GM15510 (cell line): ENCODE results near the gene ING4.

Source experiments
- POLR2A ChIP-seq: IDR thresholded peaks from 3 replicates; pipeline ENCODE4 v1.6.1; 2011; ENCODE audit warnings: borderline replicate concordance; ENCODE audit not compliant: insufficient read length; ENCODE audit errors: extremely low read depth

The ING4 gene

GRCh38 chr12:6607751-6608591 lies 54.9 kb downstream of the ING4 start:
- no peak for TF ChIP-seq POLR2A

- TF ChIP-seq POLR2A = no peak
These were observed 56.4 kb downstream of the ING4 start for GRCh38 chr12:6606331-6607131.

- TF ChIP-seq POLR2A = no peak
These were observed 57.2 kb downstream of the ING4 start for GRCh38 chr12:6605421-6606330.

GRCh38 chr12:6604259-6605029 lies 58.5 kb downstream of the ING4 start:
- TF ChIP-seq POLR2A = no peak

GRCh38 chr12:6603095-6603567 lies 59.8 kb downstream of the ING4 start:
- TF ChIP-seq POLR2A = no peak

- no peak for TF ChIP-seq POLR2A
These were observed 60.4 kb downstream of the ING4 start for GRCh38 chr12:6602526-6602925.
